ENCODE data around the gene FPR2.
A peak's percentile ranks its signal among the peaks of the same experiment; 100 is the strongest.

Gene FPR2

DNA sequence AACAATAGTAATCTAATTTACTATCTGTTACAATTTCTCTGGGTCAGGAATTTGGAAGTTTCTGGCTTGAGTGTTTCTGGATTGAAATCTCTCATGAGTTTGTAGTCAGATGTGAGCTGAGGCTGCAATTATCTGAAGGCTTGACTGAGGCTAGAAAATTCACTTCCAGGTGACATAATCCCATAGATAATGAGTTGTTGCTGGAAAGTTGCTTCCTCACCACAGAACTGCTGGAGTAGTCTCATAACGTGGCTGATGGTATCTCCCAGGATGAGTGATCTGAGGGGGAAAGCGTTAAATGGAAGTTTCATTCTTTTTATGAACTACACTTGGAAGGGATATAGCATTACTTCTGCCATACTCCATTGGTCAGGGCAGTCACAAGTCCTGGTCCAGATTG, 18.7 kb downstream of the FPR2 start:
- DNase-seq (ENCODE audit: extremely low spot score) = no peak
- CTCF ChIA-PET = interaction anchor here (1.3 kb wide), 1 partner anchor 41 kb away, joined by 3 read pairs; no protein-coding TSS in a partner anchor
- POLR2A ChIA-PET = no interaction called here
- TF ChIP-seq, protein P1, sequence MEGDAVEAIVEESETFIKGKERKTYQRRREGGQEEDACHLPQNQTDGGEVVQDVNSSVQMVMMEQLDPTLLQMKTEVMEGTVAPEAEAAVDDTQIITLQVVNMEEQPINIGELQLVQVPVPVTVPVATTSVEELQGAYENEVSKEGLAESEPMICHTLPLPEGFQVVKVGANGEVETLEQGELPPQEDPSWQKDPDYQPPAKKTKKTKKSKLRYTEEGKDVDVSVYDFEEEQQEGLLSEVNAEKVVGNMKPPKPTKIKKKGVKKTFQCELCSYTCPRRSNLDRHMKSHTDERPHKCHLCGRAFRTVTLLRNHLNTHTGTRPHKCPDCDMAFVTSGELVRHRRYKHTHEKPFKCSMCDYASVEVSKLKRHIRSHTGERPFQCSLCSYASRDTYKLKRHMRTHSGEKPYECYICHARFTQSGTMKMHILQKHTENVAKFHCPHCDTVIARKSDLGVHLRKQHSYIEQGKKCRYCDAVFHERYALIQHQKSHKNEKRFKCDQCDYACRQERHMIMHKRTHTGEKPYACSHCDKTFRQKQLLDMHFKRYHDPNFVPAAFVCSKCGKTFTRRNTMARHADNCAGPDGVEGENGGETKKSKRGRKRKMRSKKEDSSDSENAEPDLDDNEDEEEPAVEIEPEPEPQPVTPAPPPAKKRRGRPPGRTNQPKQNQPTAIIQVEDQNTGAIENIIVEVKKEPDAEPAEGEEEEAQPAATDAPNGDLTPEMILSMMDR (IDR thresholded peaks at IDR 0.05; ENCODE audit: control extremely low read depth, extremely low read depth, low read depth, missing control alignments) = no peak

DNA sequence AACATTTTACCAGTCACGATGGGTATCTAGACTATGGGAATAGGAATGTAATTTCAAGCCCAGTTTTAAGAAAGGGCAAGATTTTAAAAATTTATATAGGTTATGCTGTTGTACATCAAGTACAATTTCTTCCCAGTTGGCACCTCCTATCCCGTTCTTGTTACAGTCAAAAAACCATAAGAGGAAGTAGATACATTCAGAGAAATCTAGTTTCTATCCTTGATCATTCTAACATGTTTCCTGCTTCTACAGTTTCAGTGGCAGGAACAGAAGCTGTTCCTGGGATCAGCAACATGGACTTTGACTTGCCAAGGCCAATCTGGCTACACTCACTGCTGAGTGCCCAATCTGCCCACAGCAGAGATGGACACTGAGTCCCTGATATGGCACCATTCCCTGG, 19.3 kb downstream of the FPR2 start:
- TF ChIP-seq, protein P1 (IDR thresholded peaks at IDR 0.05; ENCODE audit: control extremely low read depth, extremely low read depth, low read depth, missing control alignments) = no peak
- CTCF ChIA-PET = interaction anchor here (1.3 kb wide), 1 partner anchor 42 kb away, joined by 3 read pairs; no protein-coding TSS in a partner anchor
- DNase-seq (ENCODE audit: extremely low spot score) = no peak
- POLR2A ChIA-PET = no interaction called here

DNA sequence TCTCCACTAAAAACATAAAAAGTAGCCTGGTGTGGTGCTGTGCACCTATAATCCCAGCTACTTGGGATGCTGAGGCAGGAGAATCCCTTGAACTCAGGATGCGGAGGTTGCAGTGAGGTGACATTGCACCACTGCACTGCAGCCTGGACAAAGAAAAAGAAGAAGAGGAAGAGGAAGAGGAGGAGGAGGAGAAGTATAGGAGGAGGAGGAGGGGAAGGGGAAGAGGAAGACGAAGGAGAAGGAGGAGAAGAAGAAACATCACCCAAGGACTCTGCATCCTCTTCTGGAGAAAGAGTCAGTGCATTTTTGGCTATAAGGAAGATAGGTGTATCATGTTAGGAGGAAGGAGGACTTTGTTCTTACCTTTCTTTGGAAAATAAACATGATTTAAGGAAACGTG, 21.0 kb downstream of the FPR2 start:
- ChIA-PET POLR2A (no interaction called here), CTCF (no interaction called here)
- DNase-seq (ENCODE audit: extremely low spot score) = no peak
- TF ChIP-seq, protein P1 (IDR thresholded peaks at IDR 0.05; ENCODE audit: control extremely low read depth, extremely low read depth, low read depth, missing control alignments) = no peak

DNA sequence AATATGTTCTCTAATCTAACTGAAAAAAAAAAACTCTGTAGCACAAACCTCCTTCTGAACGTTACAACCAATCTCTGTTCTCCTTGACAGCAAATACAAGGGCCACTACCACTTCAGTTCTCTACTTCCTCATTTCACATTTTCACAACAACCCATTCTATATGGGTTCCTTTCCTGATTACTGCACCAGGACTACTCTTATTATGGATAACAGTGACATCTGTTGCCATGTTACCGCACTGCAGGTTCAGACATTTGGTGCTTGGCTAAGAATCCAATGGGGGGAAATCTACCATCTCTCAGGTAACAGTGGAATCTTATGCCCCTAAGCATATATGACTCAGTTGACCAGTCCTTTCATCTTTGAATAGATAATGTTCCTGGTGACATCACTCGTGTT, 22.4 kb downstream of the FPR2 start:
- DNase-seq (ENCODE audit: extremely low spot score) = no peak
- TF ChIP-seq, protein P1 (IDR thresholded peaks at IDR 0.05; ENCODE audit: control extremely low read depth, extremely low read depth, low read depth, missing control alignments) = no peak
- POLR2A ChIA-PET = no interaction called here
- CTCF ChIA-PET = no interaction called here

DNA sequence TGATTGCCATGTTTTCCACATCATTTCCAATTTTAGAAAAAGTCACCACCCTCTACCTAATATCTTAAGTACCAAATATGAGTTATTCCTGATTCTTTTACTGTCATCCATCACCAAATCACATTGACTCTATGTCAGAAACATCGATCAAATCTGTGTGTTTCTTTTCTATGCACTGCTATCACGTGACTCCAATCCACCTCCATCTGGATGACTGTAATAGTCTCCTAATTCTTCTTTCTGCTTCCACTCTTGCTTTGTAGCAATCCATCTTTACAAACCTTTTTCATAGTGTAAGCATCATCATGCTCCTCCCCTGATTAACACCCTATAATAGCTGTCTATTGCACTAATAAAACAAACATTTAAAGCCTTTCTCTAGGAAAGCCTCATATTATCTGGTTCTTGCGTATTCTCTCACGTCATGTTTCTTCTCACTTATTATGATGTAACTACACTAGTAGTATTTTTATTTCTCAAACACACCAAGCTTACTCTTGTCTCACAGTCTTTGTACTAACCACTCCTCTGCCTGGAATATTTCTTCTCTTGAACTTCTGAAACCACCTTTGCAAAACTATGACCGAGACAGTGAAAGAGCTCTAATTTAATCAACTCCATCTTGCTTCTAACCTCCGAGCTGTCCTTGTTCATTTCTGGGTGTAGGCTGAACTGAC, 23.3 kb downstream of the FPR2 start:
- ChIA-PET CTCF (no interaction called here), POLR2A (no interaction called here)

DNA sequence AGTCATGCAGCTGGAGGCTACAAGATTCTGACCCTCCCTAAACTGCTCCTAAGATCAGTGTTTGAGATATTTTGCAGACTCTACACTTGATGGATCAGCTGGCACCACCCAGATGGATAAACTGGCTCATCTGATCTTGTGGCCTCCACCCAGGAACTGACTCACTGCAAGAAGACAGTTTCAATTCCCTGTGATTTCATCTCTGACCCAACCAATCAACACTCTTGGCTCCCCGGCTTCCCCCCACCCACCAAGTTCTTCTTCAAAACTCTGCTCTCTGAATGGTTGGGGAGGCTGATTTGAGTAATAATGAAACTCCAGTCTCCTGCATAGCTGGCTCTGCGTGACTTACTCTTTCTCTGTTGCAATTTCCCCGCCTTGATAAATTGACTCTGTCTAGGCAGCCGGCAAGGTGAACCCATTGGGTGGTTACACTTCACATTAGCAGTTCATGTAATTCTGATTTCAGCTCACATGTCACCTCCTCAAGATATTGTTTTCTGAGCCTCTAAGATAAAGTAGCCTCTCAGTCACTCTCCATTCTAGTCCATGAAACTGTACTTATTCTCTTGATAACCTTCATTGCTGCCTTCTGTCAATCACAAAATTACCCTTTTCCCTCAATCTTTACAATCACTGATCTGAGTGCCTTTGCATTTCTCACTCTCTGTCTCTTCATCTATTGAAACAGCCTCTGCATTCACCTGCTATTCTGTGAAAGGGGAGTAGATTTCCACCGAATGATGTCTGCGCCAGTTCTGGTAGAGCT, 24.1 kb downstream of the FPR2 start:
- ChIA-PET POLR2A (no interaction called here), CTCF (no interaction called here)
- TF ChIP-seq, protein P1 (IDR thresholded peaks at IDR 0.05; ENCODE audit: control extremely low read depth, extremely low read depth, low read depth, missing control alignments) = no peak
- DNase-seq (ENCODE audit: extremely low spot score) = peak; percentile 16

More for the DNA sequence above, 23.3 kb downstream of the FPR2 start:
- TF ChIP-seq, protein P1 (IDR thresholded peaks at IDR 0.05; ENCODE audit: control extremely low read depth, extremely low read depth, low read depth, missing control alignments) = no peak
- no peak for DNase-seq (ENCODE audit: extremely low spot score)

Data from GM10248 (cell line).